ENCODE data around the gene WIZ.

DNA sequence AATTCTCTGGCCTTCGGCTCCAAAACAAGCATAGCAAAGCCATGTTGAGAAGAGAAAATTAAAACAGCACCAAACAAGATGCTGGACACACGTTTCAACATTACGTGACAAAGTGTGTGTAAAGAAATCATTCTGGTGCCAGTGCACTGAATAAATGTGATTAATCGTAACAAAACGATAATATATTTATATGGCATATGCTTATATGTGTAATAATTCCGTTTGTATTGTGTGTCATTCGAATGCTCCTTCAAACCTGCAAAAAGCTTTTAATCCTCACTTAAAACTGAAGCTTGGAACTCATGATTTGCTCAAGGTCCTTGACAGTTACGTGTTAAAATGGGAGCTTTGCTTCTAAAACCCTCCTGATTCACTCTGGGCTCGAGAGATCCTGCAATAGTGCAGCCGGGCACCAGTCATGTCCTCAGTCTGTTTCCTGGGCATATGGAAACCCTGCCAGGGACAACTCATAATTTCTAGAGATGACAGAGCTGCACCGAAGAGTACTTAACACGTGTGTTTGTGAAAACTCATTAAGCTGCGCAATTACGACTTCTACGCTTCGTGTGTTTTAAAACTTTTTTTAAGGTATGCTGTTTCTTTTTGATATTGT is 30.2 kb downstream of the WIZ start:
- no peak for TF ChIP-seq NR2C2 (CRISPR knock-in tag; IDR thresholded peaks at IDR 0.05)
- TF ChIP-seq NR2C2 (tag; IDR thresholded peaks at IDR 0.05), result no peak
- TF ChIP-seq POLR2A (conservative IDR thresholded peaks at IDR 0.05), result no peak
- TF ChIP-seq PYGO2 (tag; IDR thresholded peaks at IDR 0.05), result no peak
- TF ChIP-seq, protein P1, sequence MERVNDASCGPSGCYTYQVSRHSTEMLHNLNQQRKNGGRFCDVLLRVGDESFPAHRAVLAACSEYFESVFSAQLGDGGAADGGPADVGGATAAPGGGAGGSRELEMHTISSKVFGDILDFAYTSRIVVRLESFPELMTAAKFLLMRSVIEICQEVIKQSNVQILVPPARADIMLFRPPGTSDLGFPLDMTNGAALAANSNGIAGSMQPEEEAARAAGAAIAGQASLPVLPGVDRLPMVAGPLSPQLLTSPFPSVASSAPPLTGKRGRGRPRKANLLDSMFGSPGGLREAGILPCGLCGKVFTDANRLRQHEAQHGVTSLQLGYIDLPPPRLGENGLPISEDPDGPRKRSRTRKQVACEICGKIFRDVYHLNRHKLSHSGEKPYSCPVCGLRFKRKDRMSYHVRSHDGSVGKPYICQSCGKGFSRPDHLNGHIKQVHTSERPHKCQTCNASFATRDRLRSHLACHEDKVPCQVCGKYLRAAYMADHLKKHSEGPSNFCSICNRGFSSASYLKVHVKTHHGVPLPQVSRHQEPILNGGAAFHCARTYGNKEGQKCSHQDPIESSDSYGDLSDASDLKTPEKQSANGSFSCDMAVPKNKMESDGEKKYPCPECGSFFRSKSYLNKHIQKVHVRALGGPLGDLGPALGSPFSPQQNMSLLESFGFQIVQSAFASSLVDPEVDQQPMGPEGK (CRISPR knock-in tag; IDR thresholded peaks at IDR 0.05; ENCODE audit: borderline replicate concordance), result no peak
- no peak for TF ChIP-seq RBM22 (IDR thresholded peaks at IDR 0.05; ENCODE audit: low read depth, low read length, poor library complexity, severe bottlenecking)
- TF ChIP-seq RAD21 (CRISPR knock-in tag; conservative IDR thresholded peaks at IDR 0.05 in 1 of 2, IDR thresholded peaks at IDR 0.05 in 1 of 2), result no peak

All from K562 (cell line).